Measurements from ENCODE around the gene CDK18.

CDK18 gene

DNA sequence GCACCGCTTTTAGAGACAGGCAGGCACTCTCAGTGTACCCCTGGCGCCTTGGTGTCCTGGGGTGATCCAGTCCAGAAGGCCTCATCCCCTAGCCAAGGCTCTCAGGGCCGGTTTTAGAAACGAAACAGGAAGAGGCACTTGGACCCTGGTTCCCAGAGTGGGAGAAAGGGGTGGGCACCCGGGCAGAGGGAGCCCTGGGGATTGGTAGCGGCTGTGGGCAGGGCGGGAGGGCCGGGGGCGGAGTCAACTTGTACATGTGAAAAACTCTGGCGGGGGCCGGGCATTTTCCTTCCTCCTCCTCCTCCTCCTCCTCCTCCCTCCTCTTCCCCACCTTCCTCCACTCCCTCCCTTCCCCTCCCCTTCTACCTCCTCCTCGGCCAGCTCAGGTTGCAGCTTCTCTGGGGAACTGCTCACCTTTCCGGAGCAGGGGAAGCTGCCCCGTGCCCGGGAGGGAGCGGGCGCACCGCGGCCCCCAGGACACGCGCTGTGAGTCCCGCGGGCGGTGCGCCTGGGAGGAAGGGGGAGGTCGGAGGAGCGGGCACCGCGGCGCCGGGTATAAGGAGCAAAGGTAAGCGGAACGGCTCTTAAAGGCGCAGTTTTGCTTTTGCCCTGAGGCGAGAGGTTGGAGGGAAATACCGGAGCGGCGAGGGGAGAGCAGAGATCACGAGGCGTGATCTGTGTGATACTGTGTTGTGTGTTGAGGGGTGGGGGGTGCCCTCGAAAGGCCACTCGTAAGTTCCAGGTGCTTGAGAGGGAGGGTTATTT lies at the start of gene CDK18:
Gene CDK18, plus strand, starts transcription at position 359 of the 765 bp plus-strand sequence. CDS start 18,499 bp downstream, outside the sequence.
- peak within 1 kb of the TSS; percentile 81 for H3K4me3 ChIP-seq (ENCODE audit: low read length)

DNA sequence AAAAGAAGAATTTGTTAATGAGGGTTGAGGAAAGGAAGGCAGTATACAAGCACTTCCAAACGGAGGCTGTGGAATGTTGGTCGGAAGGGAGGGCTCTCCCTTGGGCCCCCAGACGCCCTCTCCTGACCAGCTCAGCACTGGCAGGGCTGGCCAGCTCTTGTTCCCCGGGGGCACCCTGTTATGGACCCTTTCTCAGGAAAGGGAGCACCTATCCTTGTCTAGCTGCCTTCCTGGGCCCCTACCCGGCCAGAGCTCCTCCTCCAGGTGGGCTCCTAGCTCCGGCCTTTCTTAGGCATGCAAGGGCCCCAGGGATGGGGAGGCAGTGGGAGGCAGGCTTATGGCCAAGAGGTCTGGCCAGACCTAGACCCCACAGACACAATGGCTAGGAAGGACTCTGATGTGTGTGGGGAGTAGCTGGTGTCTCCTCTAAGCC lies 49.5 kb upstream of the CDK18 start:
- H3K4me3 ChIP-seq (ENCODE audit: low read length): no peak overlapping the region
- DNase-seq (ENCODE audit: low read depth): peak; percentile 55
- TF ChIP-seq, protein P1, sequence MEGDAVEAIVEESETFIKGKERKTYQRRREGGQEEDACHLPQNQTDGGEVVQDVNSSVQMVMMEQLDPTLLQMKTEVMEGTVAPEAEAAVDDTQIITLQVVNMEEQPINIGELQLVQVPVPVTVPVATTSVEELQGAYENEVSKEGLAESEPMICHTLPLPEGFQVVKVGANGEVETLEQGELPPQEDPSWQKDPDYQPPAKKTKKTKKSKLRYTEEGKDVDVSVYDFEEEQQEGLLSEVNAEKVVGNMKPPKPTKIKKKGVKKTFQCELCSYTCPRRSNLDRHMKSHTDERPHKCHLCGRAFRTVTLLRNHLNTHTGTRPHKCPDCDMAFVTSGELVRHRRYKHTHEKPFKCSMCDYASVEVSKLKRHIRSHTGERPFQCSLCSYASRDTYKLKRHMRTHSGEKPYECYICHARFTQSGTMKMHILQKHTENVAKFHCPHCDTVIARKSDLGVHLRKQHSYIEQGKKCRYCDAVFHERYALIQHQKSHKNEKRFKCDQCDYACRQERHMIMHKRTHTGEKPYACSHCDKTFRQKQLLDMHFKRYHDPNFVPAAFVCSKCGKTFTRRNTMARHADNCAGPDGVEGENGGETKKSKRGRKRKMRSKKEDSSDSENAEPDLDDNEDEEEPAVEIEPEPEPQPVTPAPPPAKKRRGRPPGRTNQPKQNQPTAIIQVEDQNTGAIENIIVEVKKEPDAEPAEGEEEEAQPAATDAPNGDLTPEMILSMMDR (conservative IDR thresholded peaks at IDR 0.05; ENCODE audit: low read depth, low read length): peak; percentile 54

More for the DNA sequence above, at the start of gene CDK18:
- DNase-seq (ENCODE audit: low read depth): no peak
- TF ChIP-seq, protein P1 (conservative IDR thresholded peaks at IDR 0.05; ENCODE audit: low read depth, low read length): no peak

DNA sequence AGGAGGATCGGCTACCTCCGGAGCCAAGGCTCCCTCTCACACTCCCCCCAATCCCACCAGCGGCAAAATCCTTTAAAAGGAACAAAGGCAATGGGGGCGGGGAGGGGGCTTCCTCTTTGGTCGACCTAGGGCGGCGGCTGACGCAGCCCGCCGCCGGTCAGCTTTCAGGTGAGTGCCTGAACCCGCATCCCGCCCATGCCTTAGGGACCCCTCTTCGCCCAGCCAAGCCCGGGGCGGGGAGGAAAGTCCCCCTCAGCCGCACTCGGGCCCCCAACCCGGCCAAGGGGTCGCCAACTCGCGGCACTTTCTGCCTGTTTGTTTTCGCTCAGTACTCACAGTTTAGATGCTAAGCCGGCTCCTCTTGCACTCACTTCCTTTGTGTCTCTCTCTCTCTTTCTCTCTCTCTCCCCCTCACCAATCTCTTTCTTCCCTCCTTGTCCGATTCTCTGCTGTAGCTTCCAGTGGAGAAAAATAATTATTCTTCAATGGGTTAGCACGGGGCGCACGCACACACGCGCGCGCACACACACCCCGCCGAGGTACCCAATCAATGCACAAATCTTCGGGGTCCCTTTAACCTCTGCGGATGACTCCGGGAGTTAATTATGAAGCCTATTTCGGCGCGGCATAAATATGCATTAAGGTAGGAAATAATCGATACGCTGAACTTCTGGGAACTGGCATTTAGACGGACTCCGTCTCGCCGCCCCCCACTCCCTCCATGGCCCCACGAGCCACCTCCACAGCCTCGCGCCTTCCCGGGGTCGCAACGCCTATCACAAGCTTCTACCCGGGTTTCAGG lies 48.7 kb upstream of the CDK18 start, which contains the start of gene BLACAT1:
Gene BLACAT1, minus strand, starts transcription at position 465 of the 802 bp plus-strand sequence.
- no peak for DNase-seq (ENCODE audit: low read depth)
- TF ChIP-seq, protein P1 (conservative IDR thresholded peaks at IDR 0.05; ENCODE audit: low read depth, low read length): no peak
- H3K4me3 ChIP-seq (ENCODE audit: low read length): peak within 1 kb of the TSS; percentile 8

DNA sequence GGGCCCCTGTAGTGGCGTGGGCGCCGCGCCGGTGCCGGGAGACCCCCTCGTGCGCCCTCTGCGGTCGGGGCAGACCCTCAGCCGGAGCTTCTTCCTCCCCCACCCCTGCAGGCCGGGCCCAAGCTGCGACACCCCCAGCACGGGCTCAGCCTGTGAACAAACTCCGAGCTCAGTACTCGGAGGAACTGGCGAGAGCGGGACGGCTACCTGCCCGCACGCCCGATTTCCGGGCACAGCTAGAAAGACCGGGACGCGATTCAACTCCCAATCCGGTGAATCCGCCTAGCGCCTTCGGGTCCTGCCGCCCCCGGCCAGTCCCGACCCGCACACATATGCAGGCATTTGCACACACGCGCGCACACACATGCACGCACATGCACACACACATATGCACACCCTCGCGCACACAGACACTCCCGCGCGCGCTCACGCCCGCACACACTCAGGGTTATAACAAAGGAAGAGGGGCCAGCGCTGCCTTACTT lies 48.0 kb upstream of the CDK18 start:
- no peak for DNase-seq (ENCODE audit: low read depth)
- TF ChIP-seq, protein P1 (conservative IDR thresholded peaks at IDR 0.05; ENCODE audit: low read depth, low read length): no peak
- H3K4me3 ChIP-seq (ENCODE audit: low read length): peak overlapping the region; percentile 8

- DNase-seq (ENCODE audit: low read depth): no peak
- TF ChIP-seq, protein P1 (conservative IDR thresholded peaks at IDR 0.05; ENCODE audit: low read depth, low read length): no peak
- no peak overlapping the region for H3K4me3 ChIP-seq (ENCODE audit: low read length)
Measured at GRCh38 chr1:205456868-205457745, 47.4 kb upstream of the CDK18 start.

- TF ChIP-seq, protein P1 (conservative IDR thresholded peaks at IDR 0.05; ENCODE audit: low read depth, low read length): no peak
- peak; percentile 45 for DNase-seq (ENCODE audit: low read depth)
- no peak overlapping the region for H3K4me3 ChIP-seq (ENCODE audit: low read length)
Measured at GRCh38 chr1:205458777-205459566, 45.5 kb upstream of the CDK18 start.

All from retinal pigment epithelial cell (primary cell).